ENCODE data around the gene TBC1D9.

Gene TBC1D9

DNA sequence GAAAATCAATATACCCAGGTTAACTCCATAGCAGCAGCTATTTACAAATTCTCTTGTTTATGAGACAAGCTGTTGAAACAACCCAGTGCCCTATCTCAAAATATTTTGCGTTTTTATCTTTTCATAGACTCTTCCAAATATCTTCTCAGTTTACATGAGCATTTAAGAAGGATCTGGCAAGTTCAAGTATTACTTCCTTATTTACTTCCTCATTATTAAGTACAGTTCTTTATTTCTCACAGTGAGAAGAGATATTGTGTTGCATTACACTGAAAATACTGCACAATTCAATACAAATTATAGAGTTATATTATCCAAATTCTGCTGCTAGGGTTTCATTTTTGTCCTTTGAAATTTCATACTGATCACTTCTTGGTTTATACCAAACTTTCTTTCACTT is 143.8 kb downstream of the TBC1D9 start:
- no peak overlapping the region for H3K27ac ChIP-seq
- TF ChIP-seq, protein P1, sequence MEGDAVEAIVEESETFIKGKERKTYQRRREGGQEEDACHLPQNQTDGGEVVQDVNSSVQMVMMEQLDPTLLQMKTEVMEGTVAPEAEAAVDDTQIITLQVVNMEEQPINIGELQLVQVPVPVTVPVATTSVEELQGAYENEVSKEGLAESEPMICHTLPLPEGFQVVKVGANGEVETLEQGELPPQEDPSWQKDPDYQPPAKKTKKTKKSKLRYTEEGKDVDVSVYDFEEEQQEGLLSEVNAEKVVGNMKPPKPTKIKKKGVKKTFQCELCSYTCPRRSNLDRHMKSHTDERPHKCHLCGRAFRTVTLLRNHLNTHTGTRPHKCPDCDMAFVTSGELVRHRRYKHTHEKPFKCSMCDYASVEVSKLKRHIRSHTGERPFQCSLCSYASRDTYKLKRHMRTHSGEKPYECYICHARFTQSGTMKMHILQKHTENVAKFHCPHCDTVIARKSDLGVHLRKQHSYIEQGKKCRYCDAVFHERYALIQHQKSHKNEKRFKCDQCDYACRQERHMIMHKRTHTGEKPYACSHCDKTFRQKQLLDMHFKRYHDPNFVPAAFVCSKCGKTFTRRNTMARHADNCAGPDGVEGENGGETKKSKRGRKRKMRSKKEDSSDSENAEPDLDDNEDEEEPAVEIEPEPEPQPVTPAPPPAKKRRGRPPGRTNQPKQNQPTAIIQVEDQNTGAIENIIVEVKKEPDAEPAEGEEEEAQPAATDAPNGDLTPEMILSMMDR (IDR thresholded peaks at IDR 0.05): no peak
- TF ChIP-seq ZFX (IDR thresholded peaks at IDR 0.05; ENCODE audit: borderline replicate concordance): no peak

DNA sequence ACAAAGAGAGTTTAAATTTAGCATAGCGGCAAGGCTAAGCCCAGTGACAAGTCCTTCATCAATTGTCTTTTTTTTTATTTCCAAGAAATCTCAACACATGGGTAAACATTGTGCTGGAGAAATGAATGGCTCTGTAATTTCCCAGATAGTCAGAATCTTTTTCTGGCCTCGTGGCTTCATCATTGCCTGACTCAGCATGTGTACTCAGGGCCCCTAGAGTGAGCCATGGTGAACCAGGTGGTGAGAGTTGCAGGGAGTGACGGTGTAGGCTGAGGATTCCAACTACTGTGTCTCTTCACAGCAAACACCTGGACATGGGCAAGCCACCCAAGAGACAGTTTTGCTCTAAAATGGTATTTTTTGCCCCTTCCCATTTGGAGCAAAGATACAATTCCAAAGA is 144.3 kb downstream of the TBC1D9 start:
- TF ChIP-seq, protein P1 (IDR thresholded peaks at IDR 0.05): no peak
- no peak for TF ChIP-seq ZFX (IDR thresholded peaks at IDR 0.05; ENCODE audit: borderline replicate concordance)
- no peak overlapping the region for H3K27ac ChIP-seq

DNA sequence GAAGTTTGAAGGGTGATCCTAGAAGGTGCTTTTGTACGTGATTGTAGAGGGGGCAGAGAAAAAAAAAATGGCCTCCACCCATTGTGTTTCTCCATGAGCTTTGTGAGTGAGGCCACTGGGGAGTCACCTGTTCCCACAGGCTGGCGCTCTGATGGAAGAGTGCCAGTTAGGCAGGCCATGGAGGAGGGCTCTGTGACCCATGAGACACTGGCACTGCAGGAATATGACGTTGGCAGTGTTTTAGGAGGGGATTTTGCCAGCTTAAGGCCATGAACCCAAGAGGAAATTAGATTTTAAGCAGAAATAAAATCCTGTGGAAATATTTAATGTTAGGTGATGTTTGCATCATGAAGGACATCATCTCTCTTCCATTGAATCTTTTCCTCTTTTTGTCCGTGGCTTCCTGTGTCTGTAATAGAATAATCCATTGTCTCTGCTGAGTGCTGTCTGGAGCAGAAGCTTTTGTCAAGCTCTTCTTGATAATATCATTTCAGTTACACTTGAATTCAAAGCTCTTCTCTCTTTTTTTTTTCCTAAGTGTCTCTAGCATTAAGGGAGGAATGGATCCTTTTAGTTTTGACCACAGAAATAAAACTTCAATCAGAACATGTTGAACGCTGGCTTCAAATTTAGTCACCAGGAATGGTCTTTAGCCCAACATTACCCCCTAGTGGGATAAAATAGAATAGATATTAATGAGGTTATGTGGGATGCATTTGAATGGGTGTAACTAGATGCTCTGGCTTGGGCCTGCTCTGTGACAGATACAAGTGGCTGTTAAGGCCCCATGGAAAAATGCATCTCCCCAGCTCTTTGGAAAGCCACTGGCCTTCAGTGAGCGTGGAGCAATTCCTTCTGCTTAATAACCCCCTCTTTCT is 146.4 kb downstream of the TBC1D9 start:
- H3K27ac ChIP-seq: no peak overlapping the region
- TF ChIP-seq ZFX (IDR thresholded peaks at IDR 0.05; ENCODE audit: borderline replicate concordance): no peak
- TF ChIP-seq, protein P1 (IDR thresholded peaks at IDR 0.05): peak; percentile 79

DNA sequence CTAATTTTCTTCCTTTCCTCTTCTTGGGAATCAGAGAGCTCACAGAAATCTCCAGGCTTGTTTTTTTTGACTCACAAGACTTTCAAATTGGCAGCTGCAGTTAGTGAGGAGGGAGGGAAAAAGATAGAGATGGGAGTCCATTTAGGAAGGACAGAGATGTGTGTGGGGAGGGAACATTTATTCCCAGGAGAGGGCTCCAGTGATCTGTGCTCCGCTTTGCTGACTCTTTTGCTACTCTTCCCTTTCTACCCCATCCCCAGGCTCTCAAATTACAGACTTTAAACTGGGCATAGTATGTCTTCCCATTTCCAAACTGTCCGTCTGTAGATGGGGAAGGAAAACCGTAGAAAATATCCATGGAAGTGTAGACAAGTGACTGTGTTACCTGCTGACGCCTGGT is 148.3 kb downstream of the TBC1D9 start:
- TF ChIP-seq ZFX (IDR thresholded peaks at IDR 0.05; ENCODE audit: borderline replicate concordance): no peak
- TF ChIP-seq, protein P1 (IDR thresholded peaks at IDR 0.05): no peak
- no peak overlapping the region for H3K27ac ChIP-seq

DNA sequence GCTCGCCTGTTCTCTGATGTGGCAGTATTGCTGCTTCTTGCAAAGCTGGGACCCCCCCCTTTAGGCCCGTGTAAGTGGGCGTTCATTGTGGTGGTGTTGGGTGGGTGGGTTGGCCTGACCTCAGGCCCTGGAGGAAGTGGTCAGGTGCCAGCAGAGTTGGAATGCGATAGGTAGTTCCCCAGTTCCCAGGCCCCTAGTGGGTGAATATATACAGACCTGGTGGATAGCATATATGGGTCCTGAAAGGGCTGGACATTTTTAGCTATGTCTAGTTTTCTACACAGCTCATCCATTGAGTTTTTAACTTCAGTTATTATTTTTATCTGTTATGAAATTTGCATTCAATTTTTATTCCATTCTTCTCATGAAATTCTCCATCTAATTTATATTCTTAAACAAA is 151.6 kb downstream of the TBC1D9 start:
- no peak for TF ChIP-seq ZFX (IDR thresholded peaks at IDR 0.05; ENCODE audit: borderline replicate concordance)
- TF ChIP-seq, protein P1 (IDR thresholded peaks at IDR 0.05): no peak
- no peak overlapping the region for H3K27ac ChIP-seq

DNA sequence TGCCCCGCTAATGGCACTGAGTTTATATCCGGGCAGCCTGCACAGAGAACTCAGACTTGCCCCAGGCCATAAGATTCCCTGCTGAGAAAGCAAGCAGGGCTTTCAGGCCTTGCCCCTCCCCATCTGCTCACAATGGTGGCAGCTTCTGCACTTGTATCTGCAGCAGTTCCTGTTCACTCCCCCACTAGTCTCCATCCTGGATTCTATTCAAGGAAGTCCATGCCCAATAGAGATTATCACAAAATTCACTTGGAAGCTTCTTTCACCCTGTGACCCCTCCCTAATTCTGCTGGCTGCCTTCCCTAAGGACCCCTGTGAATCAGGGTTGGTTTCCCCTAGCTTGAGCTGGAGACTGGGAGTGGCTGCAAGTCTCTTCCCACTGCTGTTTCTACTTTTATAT is 152.9 kb downstream of the TBC1D9 start:
- 0 out of 2 replicates have a peak overlapping the region, but pooled peaks have one; percentile 8 for H3K27ac ChIP-seq
- no peak for TF ChIP-seq ZFX (IDR thresholded peaks at IDR 0.05; ENCODE audit: borderline replicate concordance)
- TF ChIP-seq, protein P1 (IDR thresholded peaks at IDR 0.05): no peak

DNA sequence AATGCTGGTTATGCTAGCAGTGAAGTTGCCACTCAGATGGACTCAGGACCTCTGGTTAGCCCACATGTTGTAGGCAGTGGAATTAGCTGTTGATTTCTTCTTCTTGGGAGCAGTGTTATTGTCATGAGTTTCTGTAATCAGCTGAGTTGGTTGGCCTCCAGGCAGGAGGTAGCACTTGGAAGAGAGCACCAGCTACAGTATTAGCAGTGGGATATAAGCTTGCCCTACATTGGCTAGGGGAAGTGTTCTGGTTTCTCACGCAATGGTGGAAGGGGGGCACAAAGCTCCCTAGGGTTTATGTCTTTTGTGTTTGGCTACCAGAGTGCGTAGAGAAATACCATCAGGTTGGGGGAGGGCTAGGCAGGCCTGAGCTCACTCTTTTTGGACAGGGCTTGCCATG is 153.5 kb downstream of the TBC1D9 start:
- no peak overlapping the region for H3K27ac ChIP-seq
- no peak for TF ChIP-seq ZFX (IDR thresholded peaks at IDR 0.05; ENCODE audit: borderline replicate concordance)

All from 22Rv1 (cell line).